GM23248 (cell line): ENCODE results near the gene CPA1.

Experiments
- EZH2 ChIP-seq: fragments of 200-600 bp; sonication (generic); IDR thresholded peaks from 2 replicates; pipeline ENCODE4 v1.6.1; 2018; ENCODE audit warnings: antibody characterized with exemption, mild to moderate bottlenecking; ENCODE audit not compliant: insufficient read depth, poor library complexity, severe bottlenecking
- EZH2phosphoT487 ChIP-seq: fragments of 200-600 bp; sonication (generic); IDR thresholded peaks from 2 replicates; pipeline ENCODE4 v1.6.1; 2018; ENCODE audit warnings: antibody characterized with exemption, moderate library complexity, mild to moderate bottlenecking, low read depth; ENCODE audit not compliant: insufficient read depth

DNA sequence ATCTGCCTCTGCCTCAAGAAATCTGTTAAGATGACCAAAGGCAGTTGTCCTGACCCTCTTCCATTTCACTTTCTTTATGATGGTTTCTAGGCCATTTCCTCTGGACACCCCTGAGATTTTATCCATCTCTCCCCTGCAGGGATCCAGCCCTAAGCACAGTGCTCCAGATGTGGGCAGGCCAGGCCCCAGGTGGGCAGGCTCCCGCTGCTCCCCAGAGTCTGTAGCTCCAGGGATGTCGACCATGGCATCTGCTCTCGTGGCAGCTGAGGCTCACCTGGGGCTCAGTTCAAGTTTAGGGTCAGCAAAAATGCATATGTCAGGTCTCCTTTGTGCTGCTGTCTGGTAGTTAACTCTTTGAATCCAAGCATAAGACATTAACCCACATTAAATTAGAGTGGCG, 48.7 kb downstream of the CPA1 start:
- TF ChIP-seq EZH2 (no peak), EZH2phosphoT487 (no peak)
